ES-I3 (cell line): ENCODE results near the gene COL15A1.

Experiments
- H3K36me3 ChIP-seq: 2 replicates; pipeline ENCODE4 v1.6.1; 2013; ENCODE audit warnings: mild to moderate bottlenecking, low read length, control low read depth, moderate library complexity; ENCODE audit not compliant: insufficient read depth
- H3K4me1 ChIP-seq: 2 replicates; pipeline ENCODE4 v1.6.1; 2013; ENCODE audit warnings: mild to moderate bottlenecking, control low read depth, low read length; ENCODE audit not compliant: insufficient read depth
- H3K9ac ChIP-seq: 2 replicates; pipeline ENCODE4 v1.6.1; 2013; ENCODE audit warnings: low read depth, mild to moderate bottlenecking, low read length, moderate library complexity
- H3K9me3 ChIP-seq: 2 replicates; pipeline ENCODE4 v1.6.1; 2013; ENCODE audit warnings: mild to moderate bottlenecking, low read length, moderate library complexity; ENCODE audit not compliant: control insufficient read depth, insufficient read depth

Gene COL15A1

DNA sequence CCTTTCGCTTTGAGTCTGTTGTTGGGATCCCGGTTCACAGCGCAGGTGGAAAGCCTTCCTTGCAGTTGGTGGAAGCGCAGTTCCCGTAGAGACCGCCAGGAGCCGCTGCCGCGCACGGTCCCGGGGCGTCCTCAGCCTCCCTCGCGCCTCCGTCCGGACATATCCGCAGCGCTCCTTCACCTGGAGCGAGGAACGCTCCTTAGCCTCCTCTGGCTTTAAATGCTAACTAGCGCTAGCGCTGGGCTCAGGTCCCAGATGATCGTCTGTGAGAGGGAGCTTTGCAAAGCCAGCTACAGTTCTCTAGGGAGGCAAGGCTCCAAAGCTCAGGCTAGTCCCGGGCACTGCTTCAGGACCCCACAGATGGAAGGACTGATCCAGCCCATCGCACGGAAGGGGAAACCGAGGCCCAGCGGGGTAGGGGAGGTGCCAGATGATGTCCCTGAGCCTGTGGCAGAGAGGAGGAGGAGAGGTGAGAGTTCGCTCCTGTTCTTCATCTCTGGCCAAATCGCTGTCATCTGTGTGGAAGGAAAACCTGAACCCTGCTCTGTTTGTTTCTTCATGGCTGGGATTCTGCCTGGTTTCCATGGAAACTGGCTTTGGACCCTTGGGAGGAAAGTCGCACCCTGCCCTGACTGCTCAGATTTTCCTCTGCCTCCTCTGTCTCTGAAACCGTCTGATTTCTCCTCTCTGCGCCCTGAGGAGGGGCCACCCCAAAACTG, 31.4 kb downstream of the COL15A1 start:
- Histone ChIP-seq H3K9ac (peak overlapping the region; percentile 12; the same call in 1 of the 2 replicates), H3K9me3 (no peaks in the 10 kb centered on the region), H3K4me1 (peaks cover 36% of the 10 kb centered on the region), H3K36me3 (no peaks in the 10 kb centered on the region; the same call in 1 of the 2 replicates)

DNA sequence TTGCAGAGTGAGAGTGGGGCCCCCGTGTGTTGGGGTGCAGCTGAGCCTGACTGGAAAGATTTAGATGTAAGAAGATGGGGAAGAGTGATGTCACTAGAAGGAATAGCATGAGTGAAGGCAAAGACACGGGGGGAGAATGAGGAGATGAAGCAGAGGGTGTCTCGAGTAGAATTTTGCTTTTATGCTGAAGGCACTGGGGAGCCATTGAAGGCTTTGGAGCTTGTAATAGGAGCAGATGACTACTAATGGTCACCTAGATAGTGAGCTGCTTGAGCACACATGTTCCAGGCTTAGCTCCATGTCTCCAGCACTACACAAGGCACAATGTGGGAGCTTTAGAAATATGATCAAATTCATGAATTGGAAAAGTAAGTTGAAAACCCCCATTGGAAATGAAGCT, 32.1 kb downstream of the COL15A1 start:
- Histone ChIP-seq H3K36me3 (no peaks in the 10 kb centered on the region; the same call in 1 of the 2 replicates), H3K4me1 (peaks cover 29% of the 10 kb centered on the region), H3K9ac (no peak overlapping the region), H3K9me3 (no peaks in the 10 kb centered on the region)

DNA sequence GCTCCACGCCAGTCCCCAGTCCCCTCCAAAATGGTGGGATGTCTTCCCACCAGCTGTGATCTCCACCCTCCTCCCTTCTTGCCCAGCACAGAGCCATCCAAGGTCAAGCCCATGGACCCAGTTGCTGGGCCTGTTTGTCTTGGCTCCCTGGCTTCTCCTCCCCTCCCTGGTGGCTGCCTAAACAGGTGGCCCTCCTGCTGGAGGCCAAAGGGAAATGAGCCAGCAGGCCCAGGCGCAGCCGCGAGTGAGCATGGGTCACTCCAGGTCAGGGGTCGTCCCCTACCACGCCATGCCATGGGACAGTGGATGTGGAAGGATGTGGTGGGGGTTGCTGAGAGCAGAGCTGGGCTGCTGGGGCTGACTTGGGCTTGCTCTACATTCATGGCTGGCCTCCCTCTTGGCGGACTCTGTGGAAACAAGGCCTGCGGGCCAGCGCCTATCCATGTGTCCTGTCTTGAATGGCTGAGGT, 33.6 kb downstream of the COL15A1 start:
- Histone ChIP-seq H3K9me3 (no peaks in the 10 kb centered on the region), H3K9ac (no peak overlapping the region), H3K4me1 (peaks cover 15% of the 10 kb centered on the region), H3K36me3 (no peaks in the 10 kb centered on the region)

DNA sequence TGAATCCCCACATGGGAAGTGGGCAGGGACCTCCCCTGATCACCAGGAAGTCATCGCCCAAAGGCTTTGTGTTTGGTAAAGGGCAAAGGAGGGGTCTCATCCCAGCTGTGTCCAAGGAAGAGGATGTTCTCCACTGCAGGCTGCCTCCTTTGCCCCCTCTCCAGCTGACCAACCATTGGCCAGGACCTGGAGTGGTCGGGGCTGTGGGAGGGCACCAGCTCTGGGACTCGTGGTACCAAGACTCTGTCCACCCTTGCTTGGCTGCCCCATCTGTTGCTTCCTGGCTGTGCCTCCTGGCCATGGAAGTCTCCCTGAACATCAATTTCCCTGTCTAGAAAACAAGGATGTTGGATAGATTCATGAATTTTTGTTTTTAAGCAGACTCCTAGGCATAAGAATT, 34.1 kb downstream of the COL15A1 start:
- Histone ChIP-seq H3K9me3 (no peaks in the 10 kb centered on the region), H3K9ac (no peak overlapping the region), H3K4me1 (peaks cover 15% of the 10 kb centered on the region), H3K36me3 (no peaks in the 10 kb centered on the region)

DNA sequence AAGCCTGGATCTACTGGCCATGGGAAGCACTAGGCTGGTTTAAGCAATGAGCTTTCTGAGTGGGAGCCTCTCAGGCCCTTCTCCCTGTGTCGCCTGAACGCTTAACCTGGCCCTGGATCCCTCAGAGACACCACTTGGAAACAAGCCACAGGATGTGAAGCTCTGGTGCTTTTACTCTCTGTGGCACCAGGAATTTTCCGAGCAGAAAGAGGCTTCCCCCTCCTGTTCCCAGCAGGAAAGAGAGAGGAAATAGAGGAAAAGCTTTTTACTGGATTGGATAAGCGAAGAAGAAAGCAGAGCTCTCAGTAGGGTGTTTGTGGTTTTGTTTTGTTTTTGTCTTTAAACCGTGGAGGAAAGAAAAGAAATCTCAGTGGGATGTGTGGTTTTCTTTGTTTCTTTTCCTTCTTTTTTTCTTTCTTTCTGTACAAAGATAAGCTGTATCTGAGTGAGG, 34.5 kb downstream of the COL15A1 start:
- Histone ChIP-seq H3K9ac (no peak overlapping the region), H3K9me3 (no peaks in the 10 kb centered on the region), H3K36me3 (no peaks in the 10 kb centered on the region), H3K4me1 (peaks cover 15% of the 10 kb centered on the region)

DNA sequence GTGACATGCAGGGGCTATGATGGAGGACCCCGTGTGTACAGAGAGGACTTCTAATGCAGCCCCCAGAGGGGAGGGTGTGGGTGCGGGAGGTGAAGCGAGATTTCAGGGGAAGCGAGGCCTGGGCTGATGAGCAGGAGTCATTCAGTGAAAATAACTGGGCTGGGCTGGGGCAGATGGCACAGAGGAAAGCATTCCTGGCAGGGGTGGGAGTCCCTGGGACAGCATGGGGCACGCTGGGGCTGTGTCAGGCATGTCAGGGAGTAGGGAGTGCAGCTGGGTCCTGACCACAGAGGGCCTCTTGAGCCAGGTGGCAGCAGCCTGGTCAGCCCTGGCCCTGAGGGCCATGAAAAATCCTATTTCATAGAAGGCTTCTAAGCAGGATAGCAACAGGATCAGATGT, 36.6 kb downstream of the COL15A1 start:
- no peaks in the 10 kb centered on the region for H3K9me3 ChIP-seq
- peaks cover 11% of the 10 kb centered on the region for H3K4me1 ChIP-seq
- no peak overlapping the region for H3K9ac ChIP-seq
- no peaks in the 10 kb centered on the region for H3K36me3 ChIP-seq

DNA sequence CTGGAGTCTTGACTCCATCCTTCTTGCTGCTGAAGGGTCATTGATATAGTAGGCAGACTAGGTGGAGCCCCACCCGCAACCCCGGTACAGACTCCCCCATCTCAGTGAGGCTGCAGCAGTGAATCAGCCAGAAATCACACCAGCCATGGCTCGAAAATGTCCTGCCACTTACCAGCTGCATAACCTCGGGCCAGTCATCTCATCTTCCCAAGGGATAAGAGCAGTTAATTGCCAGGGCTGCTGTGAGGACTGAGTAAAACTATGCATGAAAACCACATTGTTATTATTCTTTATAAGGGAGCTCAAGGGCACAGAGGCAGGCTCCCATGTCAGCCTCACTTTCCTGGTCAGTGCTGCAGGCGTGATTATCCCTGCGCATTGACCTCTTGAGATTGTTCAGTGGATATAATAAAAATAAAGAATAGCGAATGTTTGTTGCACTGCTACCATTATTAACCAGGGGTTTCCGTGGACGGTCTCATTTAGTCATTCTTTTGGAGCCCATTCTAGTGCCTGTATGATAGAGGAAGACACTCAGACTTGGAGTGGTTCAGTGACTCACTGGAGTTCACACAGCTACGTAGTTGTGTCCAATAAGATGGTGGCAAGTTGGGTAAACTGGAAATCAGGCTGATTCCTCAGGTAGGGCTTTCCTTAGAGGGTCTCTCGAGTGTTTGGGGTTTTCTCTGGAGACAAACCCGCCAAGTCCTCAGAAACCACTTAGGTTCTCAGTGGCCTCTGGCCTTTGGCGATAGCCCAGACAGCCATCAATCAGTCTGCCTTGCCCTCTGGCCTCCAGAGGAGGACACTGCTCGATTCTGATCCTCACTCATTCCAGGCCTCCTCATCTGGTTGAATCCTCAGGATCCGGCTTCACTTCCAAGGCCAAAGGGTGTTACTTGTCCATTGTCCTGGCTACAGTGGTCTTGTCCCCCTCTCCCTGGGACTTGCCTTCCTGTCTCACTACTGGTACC, 39.9 kb downstream of the COL15A1 start:
- H3K36me3 ChIP-seq: no peaks in the 10 kb centered on the region
- peaks cover 3% of the 10 kb centered on the region; the same call in 1 of the 2 replicates for H3K4me1 ChIP-seq
- no peak overlapping the region for H3K9ac ChIP-seq

DNA sequence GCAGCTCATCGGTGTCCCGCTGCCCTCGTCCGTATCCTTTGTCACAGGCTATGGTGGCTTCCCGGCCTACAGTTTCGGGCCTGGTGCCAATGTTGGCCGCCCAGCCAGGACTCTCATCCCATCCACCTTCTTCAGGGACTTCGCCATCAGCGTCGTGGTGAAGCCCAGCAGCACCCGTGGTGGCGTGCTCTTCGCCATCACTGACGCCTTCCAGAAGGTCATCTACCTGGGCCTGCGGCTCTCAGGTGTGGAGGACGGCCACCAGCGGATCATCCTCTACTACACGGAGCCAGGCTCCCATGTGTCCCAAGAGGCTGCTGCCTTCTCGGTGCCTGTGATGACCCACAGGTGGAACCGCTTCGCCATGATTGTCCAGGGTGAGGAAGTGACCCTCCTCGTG, 41.9 kb downstream of the COL15A1 start:
- Histone ChIP-seq H3K4me1 (0 out of 2 replicates have a peak, but pooled peaks cover 9% of the 10 kb centered on the region), H3K9ac (no peak overlapping the region), H3K9me3 (no peaks in the 10 kb centered on the region), H3K36me3 (no peaks in the 10 kb centered on the region)

More for the DNA sequence above, 39.9 kb downstream of the COL15A1 start:
- no peaks in the 10 kb centered on the region for H3K9me3 ChIP-seq

DNA sequence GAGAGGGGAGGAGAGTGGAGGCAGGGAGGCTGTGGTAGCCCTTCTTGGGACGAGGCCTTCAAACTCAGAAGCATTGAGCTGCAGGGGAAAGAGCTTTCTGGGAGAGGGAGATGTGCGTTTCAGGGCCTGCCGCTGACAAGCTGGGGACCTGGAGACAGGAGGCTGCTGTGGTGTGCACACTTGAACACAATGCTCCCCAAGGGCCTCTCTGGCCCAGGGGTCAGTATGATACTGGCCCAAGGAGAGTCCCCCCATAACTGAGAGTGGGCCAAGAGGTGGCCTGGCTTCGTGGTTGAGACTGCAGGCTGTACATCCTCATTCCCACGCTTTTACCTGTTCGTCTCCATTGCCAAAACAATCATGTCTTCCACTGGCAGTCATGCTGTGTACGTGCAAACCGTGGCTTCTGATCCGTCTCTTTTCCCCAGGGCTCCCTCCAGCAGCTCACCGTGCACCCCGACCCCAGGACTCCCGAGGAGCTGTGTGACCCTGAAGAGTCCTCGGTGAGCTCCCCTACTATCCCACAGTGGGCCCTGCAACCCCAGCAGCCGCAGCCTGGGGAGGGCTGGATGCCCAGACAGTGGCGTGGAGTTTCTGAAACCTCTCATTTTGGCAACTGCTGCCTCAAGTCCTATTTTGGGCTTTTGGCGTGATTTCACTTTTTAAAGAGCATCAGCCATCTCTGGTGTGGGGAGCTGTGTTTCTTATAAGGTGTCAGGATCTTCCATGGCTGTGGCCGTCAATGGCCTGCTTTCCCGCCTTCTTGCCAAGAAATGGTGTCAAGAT, 43.4 kb downstream of the COL15A1 start:
- no peaks in the 10 kb centered on the region for H3K36me3 ChIP-seq
- 0 out of 2 replicates have a peak, but pooled peaks cover 9% of the 10 kb centered on the region for H3K4me1 ChIP-seq
- H3K9me3 ChIP-seq: no peaks in the 10 kb centered on the region
- H3K9ac ChIP-seq: no peak overlapping the region

DNA sequence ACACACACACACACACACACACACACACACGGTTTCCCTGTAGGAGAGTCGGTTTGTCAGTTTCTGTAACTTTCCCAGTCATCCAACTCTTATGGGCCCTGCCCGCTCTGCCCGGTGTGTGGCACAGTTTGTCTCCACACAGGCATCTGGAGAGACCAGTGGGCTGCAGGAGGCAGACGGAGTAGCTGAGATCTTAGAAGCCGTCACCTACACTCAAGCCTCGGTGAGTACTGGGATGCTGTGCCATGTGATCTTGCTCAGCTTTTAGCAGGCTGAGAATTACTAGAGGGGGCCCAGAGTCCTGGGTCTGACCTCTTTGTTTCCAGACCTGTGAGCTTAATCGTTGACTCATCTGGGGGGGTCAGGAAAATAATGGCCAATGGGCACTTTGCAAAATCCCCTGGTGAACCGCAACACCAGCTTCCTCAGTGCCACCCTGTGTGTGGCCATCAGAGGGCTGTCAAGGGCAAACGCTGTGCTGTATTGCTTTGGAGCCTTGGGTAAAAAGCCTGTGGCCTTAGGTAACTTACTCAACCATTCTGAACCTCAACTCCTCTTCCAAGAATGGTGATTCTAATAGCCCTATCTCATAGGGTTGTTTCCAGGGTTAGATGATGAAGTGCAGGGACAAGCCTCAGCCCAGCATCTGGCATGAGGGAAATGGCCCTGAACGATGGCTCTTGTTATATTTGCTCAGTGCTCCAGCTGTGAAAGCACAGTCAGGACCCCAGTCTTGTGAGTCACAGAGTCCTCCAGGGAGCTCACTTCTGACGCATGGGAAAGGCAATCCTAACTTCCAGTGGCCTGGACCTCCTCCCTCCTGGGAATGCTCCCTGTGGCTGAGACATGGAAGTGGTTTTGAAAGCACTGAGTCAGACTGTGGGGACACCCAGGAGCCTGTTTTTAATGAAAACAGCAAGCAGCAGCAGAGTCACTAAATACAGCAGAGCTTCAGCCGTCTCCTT, 45.6 kb downstream of the COL15A1 start:
- Histone ChIP-seq H3K4me1 (0 out of 2 replicates have a peak, but pooled peaks cover 9% of the 10 kb centered on the region), H3K9me3 (no peaks in the 10 kb centered on the region; the same call in 1 of the 2 replicates), H3K36me3 (no peaks in the 10 kb centered on the region), H3K9ac (no peak overlapping the region)

DNA sequence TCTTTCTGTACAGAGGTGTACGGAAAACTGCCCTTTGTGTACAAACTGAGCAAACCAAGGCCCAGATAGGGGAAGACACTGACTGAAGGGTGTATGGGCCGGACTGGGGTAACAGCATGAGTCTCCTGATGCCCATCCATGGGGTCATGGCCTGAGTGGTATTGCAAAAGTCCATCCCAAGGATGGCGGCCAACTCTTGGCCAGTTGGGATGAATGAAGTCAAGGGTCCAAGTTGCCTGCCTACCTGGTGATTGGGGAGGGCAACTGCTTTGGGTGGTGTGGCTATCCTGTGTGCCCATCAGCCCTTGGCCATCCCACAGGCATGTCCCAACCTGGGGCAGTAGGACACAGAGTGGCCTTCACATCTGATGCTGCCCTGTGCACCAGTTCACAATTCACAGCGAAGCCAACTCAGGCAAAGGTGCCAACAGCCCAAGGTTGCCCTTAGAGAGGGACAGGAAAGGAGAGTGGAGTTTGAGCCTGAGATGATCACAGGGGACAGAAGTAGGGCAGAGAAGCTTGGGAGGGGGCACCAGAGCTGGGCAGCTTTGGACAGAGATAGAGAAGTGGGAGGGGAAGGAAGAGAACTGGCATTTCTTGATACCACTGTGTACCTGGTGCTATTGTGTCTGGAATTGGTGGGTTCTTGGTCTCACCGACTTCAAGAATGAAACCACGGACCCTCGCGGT, 46.6 kb downstream of the COL15A1 start:
- no peaks in the 10 kb centered on the region for H3K36me3 ChIP-seq
- H3K9ac ChIP-seq: no peak overlapping the region
- H3K4me1 ChIP-seq: 0 out of 2 replicates have a peak, but pooled peaks cover 9% of the 10 kb centered on the region
- H3K9me3 ChIP-seq: no peaks in the 10 kb centered on the region; the same call in 1 of the 2 replicates

DNA sequence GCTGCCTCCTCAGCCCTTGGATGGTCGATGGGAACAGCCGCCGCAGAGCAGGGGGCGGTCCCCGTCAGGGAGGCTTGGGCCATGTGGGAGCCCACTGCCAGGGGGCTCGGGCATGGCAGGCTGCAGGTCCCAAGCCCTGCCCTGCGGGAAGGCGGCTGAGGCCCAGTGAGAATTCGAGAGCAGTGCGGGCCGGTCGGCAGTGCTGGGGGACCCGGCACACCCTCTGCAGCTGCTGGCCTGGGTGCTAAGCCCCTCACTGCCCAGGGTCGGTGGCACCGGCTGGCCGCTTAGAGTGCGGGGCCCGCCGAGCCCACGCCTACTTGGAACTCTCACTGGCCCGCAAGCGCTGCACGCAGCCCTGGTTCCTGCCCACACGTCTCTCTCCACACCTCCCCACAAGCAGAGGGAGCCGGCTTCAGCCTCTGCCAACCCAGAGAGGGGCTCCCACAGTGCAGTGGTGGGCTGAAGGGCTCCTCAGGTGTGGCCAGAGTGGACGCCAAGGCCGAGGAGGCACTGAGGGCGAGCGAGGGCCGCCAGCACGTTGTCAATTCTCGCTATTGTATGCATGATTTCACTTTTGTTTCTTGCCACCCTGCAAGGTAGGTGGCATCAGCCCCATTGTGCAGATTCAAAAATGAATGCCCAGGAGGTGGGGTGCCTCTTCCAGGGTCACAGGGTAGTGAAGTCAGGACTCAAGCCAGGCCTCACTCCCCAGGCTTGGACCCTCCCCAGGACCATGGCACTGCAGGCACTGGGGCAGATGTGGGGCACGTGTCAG, 48.6 kb downstream of the COL15A1 start:
- Histone ChIP-seq H3K4me1 (0 out of 2 replicates have a peak, but pooled peaks cover 9% of the 10 kb centered on the region), H3K9me3 (no peaks in the 10 kb centered on the region; the same call in 1 of the 2 replicates), H3K36me3 (no peaks in the 10 kb centered on the region), H3K9ac (no peak overlapping the region)
